ENCODE results near the gene POLR1E. TPM values are rescaled to one million over a fixed set of nuclear protein-coding genes. Genes with fewer than 3 reads are reported as not detected.

POLR1E gene
- total RNA-seq, 1 experiment from 2014 or later: 60.9 TPM

- ChIA-PET CTCF (no interaction called here), RAD21 (ENCODE audit: low non-redundant PET in 1 of 2, low total read pairs in 2 of 2, uncharacterized antibody in 2 of 2, unreplicated experiment in 2 of 2) (no interaction called here), POLR2A (no interaction called here)
- no peak for ATAC-seq
- no peak for TF ChIP-seq REST (IDR thresholded peaks at IDR 0.05; ENCODE audit: low read depth)
- no peak for TF ChIP-seq RAD21 (IDR thresholded peaks at IDR 0.05; ENCODE audit: low read depth)
- TF ChIP-seq JUND (IDR thresholded peaks at IDR 0.05): no peak
- no peak for TF ChIP-seq CBX3 (IDR thresholded peaks at IDR 0.05; ENCODE audit: low read depth)
- TF ChIP-seq CEBPB (IDR thresholded peaks at IDR 0.05; ENCODE audit: low read depth): no peak
- no peak for TF ChIP-seq TCF7L2 (IDR thresholded peaks at IDR 0.05; ENCODE audit: borderline replicate concordance, extremely low read depth, insufficient read depth, insufficient read length)
- TF ChIP-seq CTCF (IDR thresholded peaks at IDR 0.05 in 2 of 3, conservative IDR thresholded peaks at IDR 0.05 in 1 of 3; ENCODE audit: borderline replicate concordance in 1 of 3, insufficient read depth in 1 of 3, low read depth in 2 of 3, low read length in 2 of 3): no peak
- no peak for TF ChIP-seq SP1 (IDR thresholded peaks at IDR 0.05; ENCODE audit: low read depth)
- no peak for TF ChIP-seq POLR2AphosphoS5 (IDR thresholded peaks at IDR 0.05; ENCODE audit: low read depth, low read length)
- TF ChIP-seq EZH2 (IDR thresholded peaks at IDR 0.05): no peak
- Histone ChIP-seq H3K27ac (ENCODE audit: low read depth, low read length) (no peak overlapping the region), H3K4me1 (ENCODE audit: control insufficient read depth in 1 of 2, insufficient read depth in 2 of 2, low read length in 2 of 2) (no peaks in the 10 kb centered on the region), H3K36me3 (ENCODE audit: control insufficient read depth in 1 of 2, insufficient read depth in 2 of 2, low read length in 2 of 2) (peaks cover 0 to 8% of the 10 kb centered on the region in 2 experiments; a peak in 1 of 4 replicates), H3K9ac (ENCODE audit: low read length) (no peak overlapping the region), H3K4me3 (replicated peaks in 1 of 2; ENCODE audit: low read depth in 1 of 2, low read length in 2 of 2) (no peak overlapping the region), H3K9me2 (ENCODE audit: insufficient read depth) (no peaks in the 10 kb centered on the region), H3K79me2 (ENCODE audit: insufficient read depth, low read length) (no peaks in the 10 kb centered on the region), H3K27me3 (ENCODE audit: insufficient read depth, low read length) (no peaks in the 10 kb centered on the region), H3K9me3 (ENCODE audit: control insufficient read depth in 1 of 2, insufficient read depth in 1 of 2, low read depth in 1 of 2, low read length in 2 of 2) (no peaks in the 10 kb centered on the region), H3K4me2 (ENCODE audit: low read length) (no peak overlapping the region), H2AFZ (ENCODE audit: low read depth, low read length, poor library complexity, severe bottlenecking) (no peak overlapping the region), H4K20me1 (ENCODE audit: insufficient read depth) (no peaks in the 10 kb centered on the region)
- intact Hi-C loops (cut with micrococcal nuclease): no loop called here
- DNase-seq (ENCODE audit: low read depth, low spot score): no peak
- BruUV-seq (replicated peaks): no TSS peak
These were observed 32.2 kb downstream of the POLR1E start for GRCh38 chr9:37517923-37518322.
